IMR-90 (cell line): ENCODE results near the gene GSTT2B. TPM values are rescaled to one million over a fixed set of nuclear protein-coding genes. Genes with fewer than 3 reads are reported as not detected.
A peak's percentile ranks its signal among the peaks of the same experiment; 100 is the strongest.
"Not testable (repeated sequence)": the region's sequence is repeated elsewhere in the genome, so short reads cannot be mapped to it uniquely, and the experiment has no call there.

Experiments
- ATAC-seq: fragments of 200-7000 bp; cut with Tn5 transposase; 2 replicates; pipeline ENCODE4 v1.9.1; 2020; ENCODE audit warnings: low read depth, mild to moderate bottlenecking, moderate library complexity
- BruUV-seq: library from RNA; stranded (reverse); fragments of 400-500 nt; replicated peaks from 2 replicates; lab custom pipeline; 2021; lab: Mats Ljungman, UMichigan
- CTCF ChIA-PET: fragments of 300-600 bp; formaldehyde crosslinking; extraction: SDS; loops from one replicate; lab custom pipeline; 2021; ENCODE audit warnings: antibody characterized with exemption; lab: Yijun Ruan, JAX
- POLR2A ChIA-PET: fragments of 300-600 bp; sonication (Branson Sonifier 250); formaldehyde crosslinking; loops from one replicate; lab custom pipeline; 2022; ENCODE audit warnings: antibody characterized with exemption; ENCODE audit not compliant: unreplicated experiment; lab: Charles Lee
- DNase-seq: peaks from one replicate; pipeline ENCODE4 v3.0.0; 2013
- H2AFZ ChIP-seq: replicated peaks from 2 replicates; pipeline ENCODE3; 2013; ENCODE audit warnings: low read length, mild to moderate bottlenecking; ENCODE audit not compliant: poor library complexity
- H2AK5ac ChIP-seq: 2 replicates; pipeline ENCODE4 v1.6.1; 2013; ENCODE audit warnings: low read depth, low read length, inconsistent platforms
- H2AK9ac ChIP-seq: replicated peaks from 2 replicates; pipeline ENCODE3; 2013; ENCODE audit warnings: mild to moderate bottlenecking, low read depth, low read length, moderate library complexity; ENCODE audit not compliant: poor library complexity
- H2BK120ac ChIP-seq: 2 replicates; pipeline ENCODE4 v1.6.1; 2013; ENCODE audit warnings: low read depth, low read length, inconsistent platforms
- H2BK15ac ChIP-seq: 3 replicates; pipeline ENCODE4 v1.6.1; 2013; ENCODE audit warnings: low read depth, low read length, inconsistent platforms
- H2BK20ac ChIP-seq: 2 replicates; pipeline ENCODE4 v1.6.1; 2013; ENCODE audit warnings: low read depth, mild to moderate bottlenecking, inconsistent platforms, low read length, moderate library complexity
- H2BK5ac ChIP-seq: 2 replicates; pipeline ENCODE4 v1.6.1; 2013; ENCODE audit warnings: mild to moderate bottlenecking, low read depth, low read length, inconsistent platforms; ENCODE audit not compliant: poor library complexity, severe bottlenecking
- H3K14ac ChIP-seq: replicated peaks from 2 replicates; pipeline ENCODE4 v1.6.1; 2013; ENCODE audit warnings: low read depth, low read length, inconsistent platforms
- H3K18ac ChIP-seq: 2 replicates; pipeline ENCODE4 v1.6.1; 2013; ENCODE audit warnings: low read depth, low read length, control low read depth
- H3K23ac ChIP-seq: 2 replicates; pipeline ENCODE4 v1.6.1; 2013; ENCODE audit warnings: low read depth, low read length, inconsistent platforms
- H3K27ac ChIP-seq: 2 replicates; pipeline ENCODE4 v1.5.1; 2013; ENCODE audit warnings: mild to moderate bottlenecking, control low read depth, low read length; ENCODE audit not compliant: insufficient read depth
- H3K27me3 ChIP-seq: 2 replicates; pipeline ENCODE4 v1.6.1; 2013; ENCODE audit warnings: low read length; ENCODE audit not compliant: control insufficient read depth, insufficient read depth
- H3K36me3 ChIP-seq: 2 replicates; pipeline ENCODE4 v1.6.1; 2013; ENCODE audit warnings: low read length, mixed read lengths; ENCODE audit not compliant: control insufficient read depth, insufficient read depth
- H3K4ac ChIP-seq: 2 replicates; pipeline ENCODE4 v1.6.1; 2013; ENCODE audit warnings: low read depth, low read length, inconsistent platforms
- H3K4me1 ChIP-seq: 2 replicates; pipeline ENCODE4 v1.6.1; 2013; ENCODE audit warnings: low read length, mixed read lengths; ENCODE audit not compliant: control insufficient read depth, insufficient read depth
- H3K4me2 ChIP-seq: 2 replicates; pipeline ENCODE4 v1.6.1; 2013; ENCODE audit warnings: low read depth, mild to moderate bottlenecking, control low read depth, low read length, moderate library complexity
- H3K4me3 ChIP-seq: 2 replicates; pipeline ENCODE4 v1.5.1; 2013; ENCODE audit warnings: low read depth, mild to moderate bottlenecking, control low read depth, low read length, moderate library complexity; ENCODE audit not compliant: insufficient read depth
- H3K56ac ChIP-seq: 2 replicates; pipeline ENCODE4 v1.6.1; 2013; ENCODE audit warnings: low read length, inconsistent platforms; ENCODE audit not compliant: insufficient read depth; ENCODE audit errors: extremely low read depth
- H3K79me1 ChIP-seq, 2 experiments: 2 replicates each; pipeline ENCODE4 v1.6.1; 2013; ENCODE audit warnings: low read length in 2 of 2, inconsistent platforms in 1 of 2, low read depth in 1 of 2
- H3K9ac ChIP-seq: 2 replicates; pipeline ENCODE4 v1.6.1; 2013; ENCODE audit warnings: low read depth, low read length, control low read depth
- H3K9me1 ChIP-seq: 2 replicates; pipeline ENCODE4 v1.6.1; 2013; ENCODE audit warnings: low read length, inconsistent platforms; ENCODE audit not compliant: insufficient read depth
- H3K9me3 ChIP-seq: 2 replicates; pipeline ENCODE4 v1.6.1; 2013; ENCODE audit warnings: low read length; ENCODE audit not compliant: control insufficient read depth, insufficient read depth
- H4K20me1 ChIP-seq: 2 replicates; pipeline ENCODE4 v1.6.1; 2013; ENCODE audit warnings: low read length, inconsistent platforms; ENCODE audit not compliant: insufficient read depth
- H4K5ac ChIP-seq: 2 replicates; pipeline ENCODE4 v1.6.1; 2013; ENCODE audit warnings: mild to moderate bottlenecking, low read depth, low read length, control low read depth
- H4K8ac ChIP-seq, 2 experiments: 2 replicates each; pipeline ENCODE4 v1.6.1; 2013; ENCODE audit warnings: low read depth in 2 of 2, low read length in 2 of 2, control low read depth in 1 of 2, inconsistent platforms in 1 of 2
- H4K91ac ChIP-seq: 2 replicates; pipeline ENCODE4 v1.6.1; 2013; ENCODE audit warnings: low read depth, low read length, inconsistent platforms; ENCODE audit not compliant: insufficient read depth
- WGBS, 2 experiments: methylation state at CpG; one replicate each; pipeline versions ENCODE4 v1.1.5 to v1.1.7; 2013; ENCODE audit warnings: missing lambda C conversion rate in 2 of 2; ENCODE audit not compliant: insufficient read length in 1 of 2; ENCODE audit errors: extremely low coverage in 2 of 2; 5-methylcytosine and 5-hydroxymethylcytosine counted together
- dilution Hi-C: fragments of 300-500 bp; cut with HindIII; formaldehyde crosslinking; loops from one replicate; pipeline ENCODE4 v1.14.3; 2018; ENCODE audit warnings: low sequenced_read_pairs; ENCODE audit not compliant: unreplicated experiment
- in situ Hi-C: fragments of 300-500 bp; cut with MboI; formaldehyde crosslinking; loops from 3 replicates; pipeline ENCODE4 v1.14.3; 2019; ENCODE audit warnings: low sequenced_read_pairs, inconsistent platforms, mixed read lengths
- intact Hi-C: fragments of 100-400 bp; cut with micrococcal nuclease; formaldehyde crosslinking; loops from 2 replicates; pipeline ENCODE4 v1.10.0; 2022
- polyA plus RNA-seq, 3 experiments: library from polyadenylated mRNA; depleted of rRNA; stranded (reverse); fragments of >200 nt; gene quantifications; 2 replicates each; pipeline ENCODE4 v1.2.3, GENCODE V29; 2012; ENCODE audit warnings: low replicate concordance in 1 of 3
- total RNA-seq: library from RNA; depleted of rRNA; stranded (reverse); fragments of >200 nt; gene quantifications from 2 replicates; pipeline ENCODE4 v1.2.3, GENCODE V29; 2012

Gene GSTT2B
- total and polyA plus RNA-seq, 2 of the 4 experiments (the other 2 are of a cell fraction): 15.1 to 77.0 TPM

- H2BK120ac ChIP-seq, dilution Hi-C loops, intact Hi-C loops, H3K14ac ChIP-seq, H2AK5ac ChIP-seq, CTCF ChIA-PET, H2AFZ ChIP-seq, H2BK20ac ChIP-seq, H3K4ac ChIP-seq, BruUV-seq, H3K27ac ChIP-seq, H4K91ac ChIP-seq, H3K4me2 ChIP-seq, H4K20me1 ChIP-seq, H3K9me1 ChIP-seq, H3K9ac ChIP-seq, H3K23ac ChIP-seq, H3K27me3 ChIP-seq, H2AK9ac ChIP-seq, H2BK5ac ChIP-seq, POLR2A ChIA-PET, H3K4me3 ChIP-seq, H4K5ac ChIP-seq, DNase-seq, H3K56ac ChIP-seq, H2BK15ac ChIP-seq, H3K18ac ChIP-seq, in situ Hi-C loops, H3K9me3 ChIP-seq, H3K4me1 ChIP-seq: not testable (repeated sequence)
- Histone ChIP-seq H3K79me1 (peaks cover 9 to 22% of the 10 kb centered on the region in 2 experiments; a peak in 3 of 4 replicates), H4K8ac (0 out of 4 replicates have a peak overlapping the region, but pooled peaks of 1 of the 2 experiments have one; percentile 25), H3K36me3 (peaks cover 17% of the 10 kb centered on the region)
- ATAC-seq: peak; percentile 3; the same call in 1 of the 2 replicates
- WGBS, 2 experiments: no CpG with 5 or more reads among the region's 18 CpGs
Measured at GRCh38 chr22:23966094-23966493, 5.1 kb upstream of the GSTT2B start.
